Liver (tissue), 3 donors: Measurements from ENCODE around the gene ANKS1A.
"Not testable (repeated sequence)": the region's sequence is repeated elsewhere in the genome, so short reads cannot be mapped to it uniquely, and the experiment has no call there.

Source experiments
- GABPA ChIP-seq, 2 donors: IDR thresholded peaks in 1 of 2; conservative IDR thresholded peaks in 1 of 2; 2 replicates each; pipeline ENCODE4 v1.6.1; 2016; ENCODE audit warnings: antibody characterized with exemption in 2 of 2, mild to moderate bottlenecking in 1 of 2, moderate library complexity in 1 of 2
- JUND ChIP-seq, 2 donors: IDR thresholded peaks; 2 replicates each; pipeline ENCODE4 v1.6.1; 2016; ENCODE audit warnings: antibody characterized with exemption in 2 of 2
- NR2F2 ChIP-seq: IDR thresholded peaks from 2 replicates; pipeline ENCODE4 v1.6.1; 2016; ENCODE audit warnings: antibody characterized with exemption
- RAD21 ChIP-seq, 2 donors: IDR thresholded peaks; 2 replicates each; pipeline ENCODE4 v1.6.1; 2016; ENCODE audit warnings: antibody characterized with exemption in 2 of 2, mild to moderate bottlenecking in 2 of 2
- RXRA ChIP-seq, 2 donors: IDR thresholded peaks; 2 replicates each; pipeline ENCODE4 v1.6.1; 2017 to 2018; ENCODE audit warnings: antibody characterized with exemption in 2 of 2, mild to moderate bottlenecking in 1 of 2
- SP1 ChIP-seq: IDR thresholded peaks from 2 replicates; pipeline ENCODE4 v1.6.1; 2018; ENCODE audit warnings: antibody characterized with exemption, mild to moderate bottlenecking
- TAF1 ChIP-seq: conservative IDR thresholded peaks from 2 replicates; pipeline ENCODE4 v1.6.1; 2016; ENCODE audit warnings: antibody characterized with exemption, mild to moderate bottlenecking
- YY1 ChIP-seq: IDR thresholded peaks from 2 replicates; pipeline ENCODE4 v1.6.1; 2016; ENCODE audit warnings: antibody characterized with exemption, mild to moderate bottlenecking
- TF ChIP-seq, protein P1 (sequence below): fragments of 150-350 bp; IDR thresholded peaks from 2 replicates; pipeline ENCODE4 v1.5.1; 2017; ENCODE audit warnings: improper control_type of control experiment, low read depth, low read length; ENCODE audit not compliant: missing input control
- TF ChIP-seq, protein P2 (sequence below): IDR thresholded peaks from 2 replicates; pipeline ENCODE4 v1.6.1; 2016; ENCODE audit warnings: antibody characterized with exemption, mild to moderate bottlenecking
- TF ChIP-seq, protein P3 (sequence below): IDR thresholded peaks from 2 replicates; pipeline ENCODE4 v1.6.1; 2016; ENCODE audit warnings: antibody characterized with exemption
- TF ChIP-seq, protein P4 (sequence below): IDR thresholded peaks from 2 replicates; pipeline ENCODE4 v1.6.1; 2016; ENCODE audit warnings: antibody characterized with exemption
- donor health status: healthy.
- donor health status: healthy.

DNA sequence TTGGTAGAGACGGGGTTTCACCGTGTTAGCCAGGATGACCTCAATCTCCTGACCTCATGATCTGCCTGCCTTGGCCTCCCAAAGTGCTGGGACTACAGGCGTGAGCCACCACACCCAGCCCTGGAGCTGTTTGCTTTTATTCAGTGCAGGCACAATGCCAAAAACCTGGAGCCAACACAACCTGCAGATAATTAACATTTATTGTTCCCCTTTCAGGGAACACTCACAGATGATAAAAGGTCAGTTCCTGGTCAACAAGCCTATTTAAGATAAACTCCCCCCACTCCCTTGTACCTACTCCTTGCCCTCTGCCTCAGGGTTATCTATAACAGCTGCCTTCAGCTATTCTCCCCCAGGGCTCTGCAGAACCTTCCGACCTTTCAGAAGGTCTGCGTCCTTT, 218.7 kb downstream of the ANKS1A start:
- TF ChIP-seq SP1; RXRA (IDR thresholded peaks at IDR 0.05); RAD21 (IDR thresholded peaks at IDR 0.05); JUND (IDR thresholded peaks at IDR 0.05); GABPA (IDR thresholded peaks at IDR 0.05 in 1 of 2, conservative IDR thresholded peaks at IDR 0.05 in 1 of 2); TAF1; NR2F2; YY1: not testable (repeated sequence)
- TF ChIP-seq, protein P1, sequence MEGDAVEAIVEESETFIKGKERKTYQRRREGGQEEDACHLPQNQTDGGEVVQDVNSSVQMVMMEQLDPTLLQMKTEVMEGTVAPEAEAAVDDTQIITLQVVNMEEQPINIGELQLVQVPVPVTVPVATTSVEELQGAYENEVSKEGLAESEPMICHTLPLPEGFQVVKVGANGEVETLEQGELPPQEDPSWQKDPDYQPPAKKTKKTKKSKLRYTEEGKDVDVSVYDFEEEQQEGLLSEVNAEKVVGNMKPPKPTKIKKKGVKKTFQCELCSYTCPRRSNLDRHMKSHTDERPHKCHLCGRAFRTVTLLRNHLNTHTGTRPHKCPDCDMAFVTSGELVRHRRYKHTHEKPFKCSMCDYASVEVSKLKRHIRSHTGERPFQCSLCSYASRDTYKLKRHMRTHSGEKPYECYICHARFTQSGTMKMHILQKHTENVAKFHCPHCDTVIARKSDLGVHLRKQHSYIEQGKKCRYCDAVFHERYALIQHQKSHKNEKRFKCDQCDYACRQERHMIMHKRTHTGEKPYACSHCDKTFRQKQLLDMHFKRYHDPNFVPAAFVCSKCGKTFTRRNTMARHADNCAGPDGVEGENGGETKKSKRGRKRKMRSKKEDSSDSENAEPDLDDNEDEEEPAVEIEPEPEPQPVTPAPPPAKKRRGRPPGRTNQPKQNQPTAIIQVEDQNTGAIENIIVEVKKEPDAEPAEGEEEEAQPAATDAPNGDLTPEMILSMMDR: not testable (repeated sequence)
- TF ChIP-seq, protein P2, sequence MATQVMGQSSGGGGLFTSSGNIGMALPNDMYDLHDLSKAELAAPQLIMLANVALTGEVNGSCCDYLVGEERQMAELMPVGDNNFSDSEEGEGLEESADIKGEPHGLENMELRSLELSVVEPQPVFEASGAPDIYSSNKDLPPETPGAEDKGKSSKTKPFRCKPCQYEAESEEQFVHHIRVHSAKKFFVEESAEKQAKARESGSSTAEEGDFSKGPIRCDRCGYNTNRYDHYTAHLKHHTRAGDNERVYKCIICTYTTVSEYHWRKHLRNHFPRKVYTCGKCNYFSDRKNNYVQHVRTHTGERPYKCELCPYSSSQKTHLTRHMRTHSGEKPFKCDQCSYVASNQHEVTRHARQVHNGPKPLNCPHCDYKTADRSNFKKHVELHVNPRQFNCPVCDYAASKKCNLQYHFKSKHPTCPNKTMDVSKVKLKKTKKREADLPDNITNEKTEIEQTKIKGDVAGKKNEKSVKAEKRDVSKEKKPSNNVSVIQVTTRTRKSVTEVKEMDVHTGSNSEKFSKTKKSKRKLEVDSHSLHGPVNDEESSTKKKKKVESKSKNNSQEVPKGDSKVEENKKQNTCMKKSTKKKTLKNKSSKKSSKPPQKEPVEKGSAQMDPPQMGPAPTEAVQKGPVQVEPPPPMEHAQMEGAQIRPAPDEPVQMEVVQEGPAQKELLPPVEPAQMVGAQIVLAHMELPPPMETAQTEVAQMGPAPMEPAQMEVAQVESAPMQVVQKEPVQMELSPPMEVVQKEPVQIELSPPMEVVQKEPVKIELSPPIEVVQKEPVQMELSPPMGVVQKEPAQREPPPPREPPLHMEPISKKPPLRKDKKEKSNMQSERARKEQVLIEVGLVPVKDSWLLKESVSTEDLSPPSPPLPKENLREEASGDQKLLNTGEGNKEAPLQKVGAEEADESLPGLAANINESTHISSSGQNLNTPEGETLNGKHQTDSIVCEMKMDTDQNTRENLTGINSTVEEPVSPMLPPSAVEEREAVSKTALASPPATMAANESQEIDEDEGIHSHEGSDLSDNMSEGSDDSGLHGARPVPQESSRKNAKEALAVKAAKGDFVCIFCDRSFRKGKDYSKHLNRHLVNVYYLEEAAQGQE: not testable (repeated sequence)
- TF ChIP-seq, protein P3, sequence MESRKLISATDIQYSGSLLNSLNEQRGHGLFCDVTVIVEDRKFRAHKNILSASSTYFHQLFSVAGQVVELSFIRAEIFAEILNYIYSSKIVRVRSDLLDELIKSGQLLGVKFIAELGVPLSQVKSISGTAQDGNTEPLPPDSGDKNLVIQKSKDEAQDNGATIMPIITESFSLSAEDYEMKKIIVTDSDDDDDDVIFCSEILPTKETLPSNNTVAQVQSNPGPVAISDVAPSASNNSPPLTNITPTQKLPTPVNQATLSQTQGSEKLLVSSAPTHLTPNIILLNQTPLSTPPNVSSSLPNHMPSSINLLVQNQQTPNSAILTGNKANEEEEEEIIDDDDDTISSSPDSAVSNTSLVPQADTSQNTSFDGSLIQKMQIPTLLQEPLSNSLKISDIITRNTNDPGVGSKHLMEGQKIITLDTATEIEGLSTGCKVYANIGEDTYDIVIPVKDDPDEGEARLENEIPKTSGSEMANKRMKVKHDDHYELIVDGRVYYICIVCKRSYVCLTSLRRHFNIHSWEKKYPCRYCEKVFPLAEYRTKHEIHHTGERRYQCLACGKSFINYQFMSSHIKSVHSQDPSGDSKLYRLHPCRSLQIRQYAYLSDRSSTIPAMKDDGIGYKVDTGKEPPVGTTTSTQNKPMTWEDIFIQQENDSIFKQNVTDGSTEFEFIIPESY: not testable (repeated sequence)
- TF ChIP-seq, protein P4, sequence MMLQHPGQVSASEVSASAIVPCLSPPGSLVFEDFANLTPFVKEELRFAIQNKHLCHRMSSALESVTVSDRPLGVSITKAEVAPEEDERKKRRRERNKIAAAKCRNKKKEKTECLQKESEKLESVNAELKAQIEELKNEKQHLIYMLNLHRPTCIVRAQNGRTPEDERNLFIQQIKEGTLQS: not testable (repeated sequence)
